Measurements from ENCODE around the gene SCP2D1.
A peak's percentile ranks its signal among the peaks of the same experiment; 100 is the strongest.

Gene SCP2D1

GRCh38 chr20:18794428-18794787, 19.2 kb upstream of the SCP2D1 start:
- peak overlapping the region; percentile 85 for H3K4me3 ChIP-seq (ENCODE audit: low read length)
- no peak for DNase-seq (ENCODE audit: low read depth)
- no peak for TF ChIP-seq CTCF (IDR thresholded peaks at IDR 0.05; ENCODE audit: insufficient read depth, low read depth, low read length, missing control alignments)

- DNase-seq (ENCODE audit: low read depth): no peak
- no peak overlapping the region for H3K4me3 ChIP-seq (ENCODE audit: low read length)
- no peak for TF ChIP-seq CTCF (IDR thresholded peaks at IDR 0.05; ENCODE audit: insufficient read depth, low read depth, low read length, missing control alignments)
Observed at GRCh38 chr20:18795366-18795765, 18.2 kb upstream of the SCP2D1 start.

GRCh38 chr20:18796282-18796833, 17.2 kb upstream of the SCP2D1 start:
- no peak for DNase-seq (ENCODE audit: low read depth)
- H3K4me3 ChIP-seq (ENCODE audit: low read length): no peak overlapping the region
- TF ChIP-seq CTCF (IDR thresholded peaks at IDR 0.05; ENCODE audit: insufficient read depth, low read depth, low read length, missing control alignments): no peak

GRCh38 chr20:18801516-18801915, 12.1 kb upstream of the SCP2D1 start:
- DNase-seq (ENCODE audit: low read depth): no peak
- H3K4me3 ChIP-seq (ENCODE audit: low read length): no peak overlapping the region
- TF ChIP-seq CTCF (IDR thresholded peaks at IDR 0.05; ENCODE audit: insufficient read depth, low read depth, low read length, missing control alignments): no peak

GRCh38 chr20:18802012-18802634, 11.5 kb upstream of the SCP2D1 start:
- DNase-seq (ENCODE audit: low read depth): no peak
- no peak for TF ChIP-seq CTCF (IDR thresholded peaks at IDR 0.05; ENCODE audit: insufficient read depth, low read depth, low read length, missing control alignments)
- no peak overlapping the region for H3K4me3 ChIP-seq (ENCODE audit: low read length)

GRCh38 chr20:18805881-18806280, 7.7 kb upstream of the SCP2D1 start:
- H3K4me3 ChIP-seq (ENCODE audit: low read length): no peak overlapping the region
- TF ChIP-seq CTCF (IDR thresholded peaks at IDR 0.05; ENCODE audit: insufficient read depth, low read depth, low read length, missing control alignments): no peak
- DNase-seq (ENCODE audit: low read depth): peak; percentile 63

- no peak for TF ChIP-seq CTCF (IDR thresholded peaks at IDR 0.05; ENCODE audit: insufficient read depth, low read depth, low read length, missing control alignments)
- H3K4me3 ChIP-seq (ENCODE audit: low read length): no peak overlapping the region
Observed at GRCh38 chr20:18808712-18809111, 4.9 kb upstream of the SCP2D1 start.

More at GRCh38 chr20:18808712-18809111, 4.9 kb upstream of the SCP2D1 start:
- no peak for DNase-seq (ENCODE audit: low read depth)

Measured in epithelial cell of esophagus (primary cell).